GM06990 (cell line): Measurements from ENCODE around the gene ENDOD1.

Experiments used
- DNase-seq: peaks from one replicate; pipeline ENCODE4 v3.0.0-alpha.2; 2011; ENCODE audit not compliant: insufficient read length; ENCODE audit errors: extremely low read depth
- H3K27me3 ChIP-seq: replicated peaks from 2 replicates; pipeline ENCODE4 v1.6.0; 2011; ENCODE audit warnings: low read length; ENCODE audit not compliant: control insufficient read depth, insufficient read depth
- H3K36me3 ChIP-seq: 2 replicates; pipeline ENCODE4 v1.5.1; 2011; ENCODE audit warnings: low read length; ENCODE audit not compliant: control insufficient read depth, insufficient read depth
- H3K4me3 ChIP-seq: replicated peaks from 2 replicates; pipeline ENCODE4 v1.5.1; 2011; ENCODE audit warnings: low read depth, mild to moderate bottlenecking, control low read depth, low read length
- CTCF ChIP-seq: IDR thresholded peaks from 2 replicates; pipeline ENCODE4 v1.5.1; 2011; ENCODE audit warnings: low read length, control low read depth, mild to moderate bottlenecking, inconsistent platforms; ENCODE audit not compliant: insufficient read depth, poor library complexity, severe bottlenecking

Gene ENDOD1

GRCh38 chr11:95140397-95141033 lies 50.9 kb downstream of the ENDOD1 start:
- DNase-seq, result no peak
- H3K36me3 ChIP-seq, result no peaks in the 10 kb centered on the region
- no peak for TF ChIP-seq CTCF

GRCh38 chr11:95142431-95142830 lies 52.8 kb downstream of the ENDOD1 start:
- Histone ChIP-seq H3K4me3 (no peak overlapping the region), H3K36me3 (no peaks in the 10 kb centered on the region), H3K27me3 (peaks cover 5% of the 10 kb centered on the region)
- no peak for DNase-seq
- no peak for TF ChIP-seq CTCF

More at GRCh38 chr11:95140397-95141033, 50.9 kb downstream of the ENDOD1 start:
- Histone ChIP-seq H3K4me3 (no peak overlapping the region), H3K27me3 (peaks cover 5% of the 10 kb centered on the region)

GRCh38 chr11:95143106-95143681 lies 53.5 kb downstream of the ENDOD1 start:
- Histone ChIP-seq H3K36me3 (no peaks in the 10 kb centered on the region), H3K4me3 (no peak overlapping the region), H3K27me3 (peaks cover 5% of the 10 kb centered on the region)
- no peak for DNase-seq
- TF ChIP-seq CTCF, result no peak

GRCh38 chr11:95144313-95145235 lies 54.9 kb downstream of the ENDOD1 start:
- DNase-seq, result no peak
- no peaks in the 10 kb centered on the region for H3K36me3 ChIP-seq
- TF ChIP-seq CTCF, result no peak
- H3K4me3 ChIP-seq, result no peak overlapping the region
- peaks cover 5% of the 10 kb centered on the region for H3K27me3 ChIP-seq

- no peak for TF ChIP-seq CTCF
- DNase-seq, result no peak
- no peak overlapping the region for H3K4me3 ChIP-seq
- peaks cover 5% of the 10 kb centered on the region for H3K27me3 ChIP-seq
- H3K36me3 ChIP-seq, result no peaks in the 10 kb centered on the region
Observed at GRCh38 chr11:95145430-95146060, 55.9 kb downstream of the ENDOD1 start.
